WI38 (cell line): ENCODE data around the gene DPYSL3.

ENCODE experiments used
- H3K4me3 ChIP-seq: 2 replicates; pipeline ENCODE4 v1.5.1; 2011; ENCODE audit warnings: low read depth, mild to moderate bottlenecking, control low read depth, low read length
- TF ChIP-seq, protein P1 (sequence below): IDR thresholded peaks from 2 replicates; pipeline ENCODE4 v1.5.1; 2012; ENCODE audit warnings: low read depth, mild to moderate bottlenecking, control low read depth, low read length

Gene DPYSL3

DNA sequence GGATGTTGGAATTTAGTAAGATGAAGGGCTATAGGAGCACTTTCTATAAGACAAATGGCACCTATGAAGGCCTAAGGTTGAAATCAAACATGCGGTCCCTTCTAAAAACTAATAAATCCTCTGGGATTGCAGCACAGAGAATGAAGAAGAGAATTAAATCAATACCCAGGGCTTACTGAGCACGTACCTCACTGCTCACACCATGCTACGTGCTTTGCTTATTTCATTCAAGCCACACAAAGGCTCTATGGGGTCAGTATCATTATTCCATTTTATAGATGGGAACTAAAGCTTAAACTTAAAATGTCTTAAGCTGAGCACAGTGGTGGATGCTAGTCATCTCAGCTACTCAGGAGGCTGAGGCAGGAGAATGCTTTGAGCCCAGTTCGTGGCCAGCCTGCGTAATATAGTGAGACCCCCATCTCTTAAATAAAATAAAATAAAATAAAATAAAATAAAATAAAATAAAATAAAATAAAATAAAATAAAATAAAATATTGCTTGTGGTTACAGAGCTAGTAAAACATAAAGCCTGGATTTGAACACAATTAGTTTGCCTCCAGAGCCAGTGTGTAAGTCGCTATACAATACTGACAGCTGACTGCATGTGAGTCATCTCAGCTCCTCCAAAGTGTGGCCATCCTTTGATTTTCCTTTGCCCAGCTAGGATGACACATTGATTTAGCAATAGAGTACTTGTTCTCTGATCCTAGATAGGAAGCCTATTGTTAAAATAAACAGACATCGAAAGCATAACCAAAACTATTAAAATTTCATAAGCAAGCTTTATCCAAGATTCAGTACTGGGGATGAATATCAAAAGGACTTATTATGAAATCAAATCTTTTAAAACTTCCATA, 20.9 kb upstream of the DPYSL3 start:
- TF ChIP-seq, protein P1, sequence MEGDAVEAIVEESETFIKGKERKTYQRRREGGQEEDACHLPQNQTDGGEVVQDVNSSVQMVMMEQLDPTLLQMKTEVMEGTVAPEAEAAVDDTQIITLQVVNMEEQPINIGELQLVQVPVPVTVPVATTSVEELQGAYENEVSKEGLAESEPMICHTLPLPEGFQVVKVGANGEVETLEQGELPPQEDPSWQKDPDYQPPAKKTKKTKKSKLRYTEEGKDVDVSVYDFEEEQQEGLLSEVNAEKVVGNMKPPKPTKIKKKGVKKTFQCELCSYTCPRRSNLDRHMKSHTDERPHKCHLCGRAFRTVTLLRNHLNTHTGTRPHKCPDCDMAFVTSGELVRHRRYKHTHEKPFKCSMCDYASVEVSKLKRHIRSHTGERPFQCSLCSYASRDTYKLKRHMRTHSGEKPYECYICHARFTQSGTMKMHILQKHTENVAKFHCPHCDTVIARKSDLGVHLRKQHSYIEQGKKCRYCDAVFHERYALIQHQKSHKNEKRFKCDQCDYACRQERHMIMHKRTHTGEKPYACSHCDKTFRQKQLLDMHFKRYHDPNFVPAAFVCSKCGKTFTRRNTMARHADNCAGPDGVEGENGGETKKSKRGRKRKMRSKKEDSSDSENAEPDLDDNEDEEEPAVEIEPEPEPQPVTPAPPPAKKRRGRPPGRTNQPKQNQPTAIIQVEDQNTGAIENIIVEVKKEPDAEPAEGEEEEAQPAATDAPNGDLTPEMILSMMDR, result no peak
- no peak overlapping the region for H3K4me3 ChIP-seq

GRCh38 chr5:147523069-147523468, 13.2 kb upstream of the DPYSL3 start:
- no peak overlapping the region for H3K4me3 ChIP-seq
- TF ChIP-seq, protein P1, result no peak

GRCh38 chr5:147522435-147522834, 12.6 kb upstream of the DPYSL3 start:
- H3K4me3 ChIP-seq, result no peak overlapping the region
- TF ChIP-seq, protein P1, result no peak

GRCh38 chr5:147520450-147520849, 10.6 kb upstream of the DPYSL3 start:
- TF ChIP-seq, protein P1, result no peak
- H3K4me3 ChIP-seq, result no peak overlapping the region

DNA sequence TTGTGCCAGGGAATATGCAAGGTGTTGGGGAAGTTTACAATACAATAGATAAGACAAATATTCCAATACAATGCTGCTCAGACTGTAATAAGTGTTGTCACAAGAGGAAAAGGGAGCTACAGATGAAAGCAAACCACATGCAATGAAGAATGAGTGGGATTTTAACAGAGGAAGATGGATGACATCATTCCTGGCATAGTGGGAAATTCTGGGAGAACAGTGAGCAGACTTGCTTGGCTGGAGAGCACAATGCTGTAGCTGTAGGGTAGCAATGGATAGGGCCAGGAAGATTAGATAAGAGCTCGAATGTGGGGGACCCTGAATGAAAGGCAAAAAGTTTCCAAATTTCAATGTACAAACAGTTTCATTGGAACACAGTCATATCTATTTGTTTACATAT, 9.5 kb upstream of the DPYSL3 start:
- TF ChIP-seq, protein P1, result no peak
- H3K4me3 ChIP-seq, result no peak overlapping the region

- no peak overlapping the region for H3K4me3 ChIP-seq
- TF ChIP-seq, protein P1, result no peak
Observed at GRCh38 chr5:147517383-147517782, 7.5 kb upstream of the DPYSL3 start.

DNA sequence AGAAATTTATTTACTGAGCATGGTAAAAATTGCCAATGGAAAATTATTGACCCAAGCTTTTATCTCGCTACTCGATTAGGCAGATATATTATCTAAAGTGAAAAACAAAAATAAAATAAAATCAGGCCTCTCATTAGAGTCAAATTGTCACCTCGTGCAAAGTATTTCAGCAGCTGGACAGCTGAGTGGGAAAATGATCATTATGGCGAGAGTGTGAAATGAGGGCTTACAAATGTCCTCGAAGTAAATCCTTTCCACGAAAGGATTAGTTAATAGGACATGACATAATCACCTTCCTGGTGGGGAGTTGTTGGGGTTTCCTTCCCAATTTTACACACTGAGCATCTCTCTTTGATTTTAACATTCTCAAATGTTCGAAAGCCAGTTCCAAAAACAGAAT, 5.4 kb upstream of the DPYSL3 start:
- TF ChIP-seq, protein P1, result no peak
- no peak overlapping the region for H3K4me3 ChIP-seq
